Measurements from ENCODE around the gene CACNB2.

DNA sequence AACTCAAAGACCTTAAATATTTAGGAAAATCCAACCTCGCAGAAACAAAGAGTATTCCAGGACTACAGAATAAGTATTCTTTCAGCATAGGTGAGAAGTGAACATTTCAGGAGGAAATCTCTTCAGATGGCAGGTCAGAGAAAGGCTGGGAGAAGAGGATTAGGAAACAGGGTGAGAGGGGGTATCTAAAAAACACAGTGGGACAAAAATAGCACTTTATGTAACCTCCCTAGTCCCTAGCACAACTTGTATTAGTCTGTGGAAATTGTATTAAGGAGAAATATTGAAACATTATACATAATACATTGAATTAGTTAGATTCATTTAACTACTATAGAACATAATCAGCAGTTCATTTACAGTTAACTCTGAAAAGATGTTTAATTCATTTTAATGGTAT lies 192.3 kb downstream of the CACNB2 start:
- TF ChIP-seq, protein P1, sequence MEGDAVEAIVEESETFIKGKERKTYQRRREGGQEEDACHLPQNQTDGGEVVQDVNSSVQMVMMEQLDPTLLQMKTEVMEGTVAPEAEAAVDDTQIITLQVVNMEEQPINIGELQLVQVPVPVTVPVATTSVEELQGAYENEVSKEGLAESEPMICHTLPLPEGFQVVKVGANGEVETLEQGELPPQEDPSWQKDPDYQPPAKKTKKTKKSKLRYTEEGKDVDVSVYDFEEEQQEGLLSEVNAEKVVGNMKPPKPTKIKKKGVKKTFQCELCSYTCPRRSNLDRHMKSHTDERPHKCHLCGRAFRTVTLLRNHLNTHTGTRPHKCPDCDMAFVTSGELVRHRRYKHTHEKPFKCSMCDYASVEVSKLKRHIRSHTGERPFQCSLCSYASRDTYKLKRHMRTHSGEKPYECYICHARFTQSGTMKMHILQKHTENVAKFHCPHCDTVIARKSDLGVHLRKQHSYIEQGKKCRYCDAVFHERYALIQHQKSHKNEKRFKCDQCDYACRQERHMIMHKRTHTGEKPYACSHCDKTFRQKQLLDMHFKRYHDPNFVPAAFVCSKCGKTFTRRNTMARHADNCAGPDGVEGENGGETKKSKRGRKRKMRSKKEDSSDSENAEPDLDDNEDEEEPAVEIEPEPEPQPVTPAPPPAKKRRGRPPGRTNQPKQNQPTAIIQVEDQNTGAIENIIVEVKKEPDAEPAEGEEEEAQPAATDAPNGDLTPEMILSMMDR (IDR thresholded peaks at IDR 0.05): no peak
- TF ChIP-seq, protein P2, sequence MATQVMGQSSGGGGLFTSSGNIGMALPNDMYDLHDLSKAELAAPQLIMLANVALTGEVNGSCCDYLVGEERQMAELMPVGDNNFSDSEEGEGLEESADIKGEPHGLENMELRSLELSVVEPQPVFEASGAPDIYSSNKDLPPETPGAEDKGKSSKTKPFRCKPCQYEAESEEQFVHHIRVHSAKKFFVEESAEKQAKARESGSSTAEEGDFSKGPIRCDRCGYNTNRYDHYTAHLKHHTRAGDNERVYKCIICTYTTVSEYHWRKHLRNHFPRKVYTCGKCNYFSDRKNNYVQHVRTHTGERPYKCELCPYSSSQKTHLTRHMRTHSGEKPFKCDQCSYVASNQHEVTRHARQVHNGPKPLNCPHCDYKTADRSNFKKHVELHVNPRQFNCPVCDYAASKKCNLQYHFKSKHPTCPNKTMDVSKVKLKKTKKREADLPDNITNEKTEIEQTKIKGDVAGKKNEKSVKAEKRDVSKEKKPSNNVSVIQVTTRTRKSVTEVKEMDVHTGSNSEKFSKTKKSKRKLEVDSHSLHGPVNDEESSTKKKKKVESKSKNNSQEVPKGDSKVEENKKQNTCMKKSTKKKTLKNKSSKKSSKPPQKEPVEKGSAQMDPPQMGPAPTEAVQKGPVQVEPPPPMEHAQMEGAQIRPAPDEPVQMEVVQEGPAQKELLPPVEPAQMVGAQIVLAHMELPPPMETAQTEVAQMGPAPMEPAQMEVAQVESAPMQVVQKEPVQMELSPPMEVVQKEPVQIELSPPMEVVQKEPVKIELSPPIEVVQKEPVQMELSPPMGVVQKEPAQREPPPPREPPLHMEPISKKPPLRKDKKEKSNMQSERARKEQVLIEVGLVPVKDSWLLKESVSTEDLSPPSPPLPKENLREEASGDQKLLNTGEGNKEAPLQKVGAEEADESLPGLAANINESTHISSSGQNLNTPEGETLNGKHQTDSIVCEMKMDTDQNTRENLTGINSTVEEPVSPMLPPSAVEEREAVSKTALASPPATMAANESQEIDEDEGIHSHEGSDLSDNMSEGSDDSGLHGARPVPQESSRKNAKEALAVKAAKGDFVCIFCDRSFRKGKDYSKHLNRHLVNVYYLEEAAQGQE (IDR thresholded peaks at IDR 0.05; ENCODE audit: insufficient read depth in 1 of 2, low read depth in 2 of 2, low read length in 1 of 2): no peak
- TF ChIP-seq POLR2AphosphoS5 (IDR thresholded peaks at IDR 0.05; ENCODE audit: low read depth, low read length) (no peak), SIN3A (IDR thresholded peaks at IDR 0.05; ENCODE audit: borderline replicate concordance, insufficient read depth, low read depth, low read length) (no peak)

Data from Panc1 (cell line).